ENCODE measurements around the gene COPS8.

Gene COPS8

GRCh38 chr2:237139123-237139675, 53.5 kb downstream of the COPS8 start:
- H2AFZ ChIP-seq (ENCODE audit: low read depth, low read length): no peak overlapping the region
- no peaks in the 10 kb centered on the region for H3K9me3 ChIP-seq (ENCODE audit: control insufficient read depth, low read length)
- no peak overlapping the region for H2BK120ac ChIP-seq (ENCODE audit: low read depth, low read length)

DNA sequence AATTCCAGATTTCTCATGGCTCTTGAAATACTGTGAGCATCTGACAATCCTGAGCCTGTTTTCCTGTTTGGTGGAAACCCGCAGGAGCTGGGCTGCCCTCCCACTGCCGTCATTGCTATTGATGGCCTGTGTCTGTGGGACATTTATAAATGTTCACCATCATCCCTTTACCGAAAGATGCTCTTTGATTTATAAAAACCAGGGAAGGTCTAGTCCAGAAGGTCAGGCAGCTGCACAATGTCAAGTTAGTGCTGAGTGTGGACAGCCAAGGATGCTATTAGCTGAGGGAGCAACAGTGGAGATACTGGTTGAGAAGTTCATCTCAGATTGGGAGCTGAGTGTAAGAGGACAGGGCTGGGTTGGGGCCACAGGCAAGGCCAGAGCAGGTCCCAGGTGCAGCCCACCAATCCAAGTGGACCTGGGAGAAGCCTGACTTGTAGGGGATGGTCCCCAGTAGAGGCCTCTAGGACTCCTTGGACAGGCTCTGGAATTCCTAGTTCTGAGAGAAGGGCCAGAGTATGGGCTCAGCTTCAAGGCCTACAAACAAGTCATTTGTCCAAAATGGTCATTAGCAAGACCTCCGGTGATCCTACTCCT, 55.1 kb downstream of the COPS8 start:
- Histone ChIP-seq H3K9ac (ENCODE audit: low read length) (peak overlapping the region; percentile 70), H2BK5ac (ENCODE audit: low read depth, low read length, poor library complexity, severe bottlenecking) (no peak overlapping the region), H3K27me3 (ENCODE audit: control insufficient read depth in 1 of 2, insufficient read depth in 1 of 2, low read length in 2 of 2) (no peaks in the 10 kb centered on the region), H3K27ac (ENCODE audit: low read length, poor library complexity, severe bottlenecking) (no peak overlapping the region), H3K18ac (ENCODE audit: low read depth in 1 of 2, low read length in 2 of 2) (peak overlapping the region in 1 of 2 experiments; percentile 0), H3K23ac (ENCODE audit: low read length in 2 of 2) (no peak overlapping the region), H3K9me3 (ENCODE audit: control insufficient read depth, low read length) (peaks cover 15% of the 10 kb centered on the region), H3K4me1 (ENCODE audit: control insufficient read depth, insufficient read depth, low read depth, low read length) (no peaks in the 10 kb centered on the region), H3K4me2 (ENCODE audit: low read length, poor library complexity, severe bottlenecking) (no peak overlapping the region), H4K91ac (ENCODE audit: low read length) (no peak overlapping the region), H4K8ac (ENCODE audit: low read length) (peak overlapping the region; percentile 35), H2BK15ac (ENCODE audit: low read depth, poor library complexity, severe bottlenecking) (peak overlapping the region; percentile 49), H2AK5ac (ENCODE audit: low read length, severe bottlenecking) (no peak overlapping the region), H2BK12ac (ENCODE audit: low read length in 2 of 2) (peak overlapping the region; percentile 28 to 48), H3K79me1 (replicated peaks; ENCODE audit: low read length, poor library complexity, severe bottlenecking) (no peaks in the 10 kb centered on the region), H2AFZ (ENCODE audit: low read depth, low read length) (no peak overlapping the region), H3K4ac (ENCODE audit: low read depth in 1 of 2, low read length in 2 of 2) (no peak overlapping the region), H3K36me3 (ENCODE audit: control insufficient read depth in 1 of 2, insufficient read depth in 2 of 2, low read depth in 1 of 2, low read length in 2 of 2) (peaks cover 0 to under 1% of the 10 kb centered on the region in 2 experiments), H3K4me3 (ENCODE audit: insufficient read depth in 1 of 2, low read depth in 1 of 2, low read length in 2 of 2) (no peak overlapping the region), H3K14ac (ENCODE audit: low read length in 2 of 2) (no peak overlapping the region), H2BK120ac (ENCODE audit: low read depth, low read length) (no peak overlapping the region)
- no peak for DNase-seq
- 79% methylated on average over 4 of the region's 4 CpGs for WGBS

More at GRCh38 chr2:237139123-237139675, 53.5 kb downstream of the COPS8 start:
- Histone ChIP-seq H3K27ac (ENCODE audit: low read length, poor library complexity, severe bottlenecking) (no peak overlapping the region), H4K8ac (ENCODE audit: low read length) (no peak overlapping the region), H3K4me1 (ENCODE audit: control insufficient read depth, insufficient read depth, low read depth, low read length) (no peaks in the 10 kb centered on the region), H2BK12ac (ENCODE audit: low read length in 2 of 2) (no peak overlapping the region), H2BK5ac (ENCODE audit: low read depth, low read length, poor library complexity, severe bottlenecking) (no peak overlapping the region), H3K27me3 (ENCODE audit: control insufficient read depth in 1 of 2, insufficient read depth in 1 of 2, low read length in 2 of 2) (no peaks in the 10 kb centered on the region), H3K36me3 (ENCODE audit: control insufficient read depth in 1 of 2, insufficient read depth in 2 of 2, low read depth in 1 of 2, low read length in 2 of 2) (no peaks in the 10 kb centered on the region), H3K18ac (ENCODE audit: low read depth in 1 of 2, low read length in 2 of 2) (no peak overlapping the region), H2AK5ac (ENCODE audit: low read length, severe bottlenecking) (no peak overlapping the region), H3K9ac (ENCODE audit: low read length) (no peak overlapping the region), H3K4ac (ENCODE audit: low read depth in 1 of 2, low read length in 2 of 2) (no peak overlapping the region), H3K23ac (ENCODE audit: low read length in 2 of 2) (no peak overlapping the region), H4K91ac (ENCODE audit: low read length) (peak overlapping the region; percentile 76), H3K14ac (ENCODE audit: low read length in 2 of 2) (peak overlapping the region in 1 of 2 experiments; percentile 39), H3K79me1 (replicated peaks; ENCODE audit: low read length, poor library complexity, severe bottlenecking) (no peaks in the 10 kb centered on the region), H3K4me3 (ENCODE audit: insufficient read depth in 1 of 2, low read depth in 1 of 2, low read length in 2 of 2) (no peak overlapping the region), H3K4me2 (ENCODE audit: low read length, poor library complexity, severe bottlenecking) (no peak overlapping the region), H2BK15ac (ENCODE audit: low read depth, poor library complexity, severe bottlenecking) (no peak overlapping the region)
- 98% methylated on average over 14 of the region's 14 CpGs for WGBS
- no peak for DNase-seq

GRCh38 chr2:237141571-237142051, 55.9 kb downstream of the COPS8 start:
- no peak overlapping the region for H3K27ac ChIP-seq (ENCODE audit: low read length, poor library complexity, severe bottlenecking)
- peak; percentile 48 for DNase-seq
- H4K8ac ChIP-seq (ENCODE audit: low read length): no peak overlapping the region
- H2AFZ ChIP-seq (ENCODE audit: low read depth, low read length): no peak overlapping the region
- no peak overlapping the region for H3K23ac ChIP-seq (ENCODE audit: low read length in 2 of 2)
- no peak overlapping the region for H2BK12ac ChIP-seq (ENCODE audit: low read length in 2 of 2)
- no peak overlapping the region for H2BK15ac ChIP-seq (ENCODE audit: low read depth, poor library complexity, severe bottlenecking)
- H3K4me1 ChIP-seq (ENCODE audit: control insufficient read depth, insufficient read depth, low read depth, low read length): no peaks in the 10 kb centered on the region
- H3K4me3 ChIP-seq (ENCODE audit: insufficient read depth in 1 of 2, low read depth in 1 of 2, low read length in 2 of 2): no peak overlapping the region
- H3K36me3 ChIP-seq (ENCODE audit: control insufficient read depth in 1 of 2, insufficient read depth in 2 of 2, low read depth in 1 of 2, low read length in 2 of 2): peaks cover 0 to 5% of the 10 kb centered on the region in 2 experiments
- H3K9me3 ChIP-seq (ENCODE audit: control insufficient read depth, low read length): peaks cover 24% of the 10 kb centered on the region
- H2BK120ac ChIP-seq (ENCODE audit: low read depth, low read length): no peak overlapping the region
- H3K4ac ChIP-seq (ENCODE audit: low read depth in 1 of 2, low read length in 2 of 2): no peak overlapping the region
- no peak overlapping the region for H3K14ac ChIP-seq (ENCODE audit: low read length in 2 of 2)
- H3K79me1 ChIP-seq (replicated peaks; ENCODE audit: low read length, poor library complexity, severe bottlenecking): no peaks in the 10 kb centered on the region
- H2BK5ac ChIP-seq (ENCODE audit: low read depth, low read length, poor library complexity, severe bottlenecking): no peak overlapping the region
- no peak overlapping the region for H4K91ac ChIP-seq (ENCODE audit: low read length)
- no peak overlapping the region for H3K18ac ChIP-seq (ENCODE audit: low read depth in 1 of 2, low read length in 2 of 2)
- WGBS: 93% methylated on average over 3 of the region's 4 CpGs
- no peak overlapping the region for H3K4me2 ChIP-seq (ENCODE audit: low read length, poor library complexity, severe bottlenecking)
- H3K27me3 ChIP-seq (ENCODE audit: control insufficient read depth in 1 of 2, insufficient read depth in 1 of 2, low read length in 2 of 2): no peaks in the 10 kb centered on the region
- peak overlapping the region; percentile 70 for H3K9ac ChIP-seq (ENCODE audit: low read length)
- no peak overlapping the region for H2AK5ac ChIP-seq (ENCODE audit: low read length, severe bottlenecking)

DNA sequence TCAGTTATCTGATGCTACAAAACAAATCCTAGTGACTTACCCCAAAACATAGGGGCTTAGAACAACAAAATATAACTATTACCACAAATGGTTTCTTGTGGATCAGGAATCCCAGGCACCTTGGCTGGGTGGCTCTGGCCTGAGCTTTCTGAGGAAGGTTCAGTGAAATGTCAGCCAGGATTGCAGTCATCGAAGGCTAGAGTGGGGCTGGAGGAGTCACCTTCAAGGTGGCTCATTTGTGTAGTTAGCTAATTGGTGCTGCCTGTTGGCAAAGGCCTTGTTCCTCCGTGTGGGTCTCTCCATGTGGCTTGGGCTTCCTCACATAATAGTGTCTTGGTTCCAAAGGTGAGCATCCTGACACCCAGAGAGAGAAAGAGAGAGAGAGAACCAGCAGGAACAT, 57.4 kb downstream of the COPS8 start:
- no peak overlapping the region for H2BK120ac ChIP-seq (ENCODE audit: low read depth, low read length)
- H3K23ac ChIP-seq (ENCODE audit: low read length in 2 of 2): no peak overlapping the region
- no peak overlapping the region for H3K27ac ChIP-seq (ENCODE audit: low read length, poor library complexity, severe bottlenecking)
- no peak overlapping the region for H3K14ac ChIP-seq (ENCODE audit: low read length in 2 of 2)
- peaks cover 39% of the 10 kb centered on the region for H3K9me3 ChIP-seq (ENCODE audit: control insufficient read depth, low read length)
- no peak overlapping the region for H3K4ac ChIP-seq (ENCODE audit: low read depth in 1 of 2, low read length in 2 of 2)
- no peak overlapping the region for H2AK5ac ChIP-seq (ENCODE audit: low read length, severe bottlenecking)
- H2BK5ac ChIP-seq (ENCODE audit: low read depth, low read length, poor library complexity, severe bottlenecking): no peak overlapping the region
- no peaks in the 10 kb centered on the region for H3K27me3 ChIP-seq (ENCODE audit: control insufficient read depth in 1 of 2, insufficient read depth in 1 of 2, low read length in 2 of 2)
- H3K9ac ChIP-seq (ENCODE audit: low read length): peak overlapping the region; percentile 69
- H4K91ac ChIP-seq (ENCODE audit: low read length): no peak overlapping the region
- no peak overlapping the region for H4K8ac ChIP-seq (ENCODE audit: low read length)
- H2BK15ac ChIP-seq (ENCODE audit: low read depth, poor library complexity, severe bottlenecking): no peak overlapping the region
- H3K4me3 ChIP-seq (ENCODE audit: insufficient read depth in 1 of 2, low read depth in 1 of 2, low read length in 2 of 2): peak overlapping the region in 1 of 2 experiments; percentile 16
- no peak overlapping the region for H3K4me2 ChIP-seq (ENCODE audit: low read length, poor library complexity, severe bottlenecking)
- H3K36me3 ChIP-seq (ENCODE audit: control insufficient read depth in 1 of 2, insufficient read depth in 2 of 2, low read depth in 1 of 2, low read length in 2 of 2): peaks cover 0 to 9% of the 10 kb centered on the region in 2 experiments
- no peak for DNase-seq
- H3K4me1 ChIP-seq (ENCODE audit: control insufficient read depth, insufficient read depth, low read depth, low read length): no peaks in the 10 kb centered on the region
- H2AFZ ChIP-seq (ENCODE audit: low read depth, low read length): no peak overlapping the region
- no peak overlapping the region for H3K18ac ChIP-seq (ENCODE audit: low read depth in 1 of 2, low read length in 2 of 2)
- no peaks in the 10 kb centered on the region for H3K79me1 ChIP-seq (replicated peaks; ENCODE audit: low read length, poor library complexity, severe bottlenecking)
- WGBS: 96% methylated on average over 2 of the region's 2 CpGs
- no peak overlapping the region for H2BK12ac ChIP-seq (ENCODE audit: low read length in 2 of 2)

All from mesenchymal stem cell (in vitro differentiated cells and primary cell).